Measurements from ENCODE around the gene TMC4.

The TMC4 gene

GRCh38 chr19:54154603-54155345 lies 18.2 kb downstream of the TMC4 start:
- DNase-seq (ENCODE audit: low read depth), result peak; percentile 59

- DNase-seq (ENCODE audit: low read depth), result no peak
Measured at GRCh38 chr19:54153731-54154326, 19.1 kb downstream of the TMC4 start.

DNA sequence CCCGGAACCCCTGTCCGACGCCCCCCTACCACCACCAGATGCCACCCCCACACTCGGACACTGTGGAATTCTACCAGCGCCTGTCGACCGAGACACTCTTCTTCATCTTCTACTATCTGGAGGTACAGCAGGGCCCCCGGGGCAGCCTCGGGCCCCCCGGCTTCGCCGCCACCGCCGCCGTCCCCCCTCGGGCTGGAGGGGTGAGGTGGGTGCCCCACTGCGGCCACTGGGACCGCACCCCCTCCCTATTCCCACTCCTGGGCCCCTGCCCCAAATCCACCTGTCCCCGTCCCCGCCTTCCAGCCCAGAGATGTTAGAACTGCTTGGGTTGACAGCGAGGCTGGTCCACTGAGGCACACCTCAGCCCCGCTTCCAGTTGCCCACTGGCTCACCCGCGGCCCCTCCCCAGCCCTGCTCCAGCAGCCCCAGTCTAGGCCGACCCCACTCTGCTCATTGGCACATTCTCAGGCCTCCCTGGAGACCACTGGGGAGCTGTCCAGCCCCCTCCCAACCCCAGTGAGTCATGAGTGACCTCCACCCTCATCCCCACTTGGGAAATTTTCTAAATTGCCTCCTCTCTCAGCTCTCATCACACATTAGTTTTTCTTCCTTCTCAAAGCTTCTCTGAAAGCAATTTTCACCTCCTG lies 20.0 kb downstream of the TMC4 start:
- DNase-seq (ENCODE audit: low read depth), result no peak

GRCh38 chr19:54152267-54152666 lies 20.7 kb downstream of the TMC4 start:
- DNase-seq (ENCODE audit: low read depth), result no peak

GRCh38 chr19:54151362-54152035 lies 21.5 kb downstream of the TMC4 start:
- no peak for DNase-seq (ENCODE audit: low read depth)

- no peak for DNase-seq (ENCODE audit: low read depth)
Measured at GRCh38 chr19:54149021-54149812, 23.7 kb downstream of the TMC4 start.

- DNase-seq (ENCODE audit: low read depth), result no peak
Measured at GRCh38 chr19:54148158-54148557, 24.8 kb downstream of the TMC4 start.

GRCh38 chr19:54147676-54148075 lies 25.3 kb downstream of the TMC4 start:
- no peak for DNase-seq (ENCODE audit: low read depth)

GRCh38 chr19:54145541-54146158 lies 27.3 kb downstream of the TMC4 start:
- DNase-seq (ENCODE audit: low read depth), result no peak

GRCh38 chr19:54142166-54142780 lies 30.7 kb downstream of the TMC4 start:
- no peak for DNase-seq (ENCODE audit: low read depth)

GRCh38 chr19:54141356-54141755 lies 31.6 kb downstream of the TMC4 start:
- peak; percentile 52 for DNase-seq (ENCODE audit: low read depth)

DNA sequence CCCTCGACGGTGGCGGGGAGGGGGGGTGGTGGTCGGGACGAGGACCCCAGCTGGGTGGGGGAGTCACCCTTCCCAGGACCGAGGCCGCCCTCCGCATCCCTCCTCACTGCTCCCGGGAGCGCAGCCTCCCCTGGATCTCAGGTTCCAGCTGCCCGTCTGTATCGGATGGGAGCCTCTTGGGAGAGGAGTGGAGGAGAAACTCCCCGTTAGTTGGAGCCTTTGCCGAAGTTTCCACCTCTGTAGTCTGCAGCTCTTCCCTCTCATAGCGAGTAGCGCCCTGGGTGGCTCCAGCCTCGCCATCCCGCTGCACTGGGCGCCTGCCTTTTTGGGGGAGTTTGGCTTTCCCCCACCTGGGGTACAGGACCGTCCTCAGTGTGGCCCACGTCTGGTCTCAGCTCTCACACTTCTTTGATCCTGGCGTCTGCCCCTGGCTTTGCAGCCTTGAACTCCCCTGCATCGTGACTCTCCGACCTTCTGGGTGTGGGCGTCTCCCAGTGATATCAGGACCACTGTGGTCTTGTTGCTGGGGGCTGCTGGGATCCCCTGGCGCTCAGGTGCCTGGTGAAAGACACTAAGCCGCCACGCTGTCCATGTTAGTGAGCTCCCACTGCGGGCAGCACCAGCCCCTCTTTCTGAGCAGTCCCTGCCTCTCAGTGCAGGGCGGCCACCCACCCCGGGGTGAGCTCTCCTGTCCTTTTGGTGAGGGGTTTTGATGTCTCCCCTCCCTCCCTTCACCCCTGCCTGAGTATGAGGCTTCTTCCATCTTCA lies 34.3 kb downstream of the TMC4 start:
- DNase-seq (ENCODE audit: low read depth), result no peak

GRCh38 chr19:54137699-54138488 lies 35.1 kb downstream of the TMC4 start, which contains the start of gene CNOT3:
TSS of gene CNOT3 (plus strand) at chr19:54137762. CDS start at chr19:54142979, 5,217 bp downstream.
- DNase-seq (ENCODE audit: low read depth), result no peak

- DNase-seq (ENCODE audit: low read depth), result peak; percentile 100
Measured at GRCh38 chr19:54136864-54137698, 35.9 kb downstream of the TMC4 start.

- no peak for DNase-seq (ENCODE audit: low read depth)
Measured at GRCh38 chr19:54136086-54136863, 36.7 kb downstream of the TMC4 start.

- no peak for DNase-seq (ENCODE audit: low read depth)
Measured at GRCh38 chr19:54133957-54134590, 38.9 kb downstream of the TMC4 start.

GRCh38 chr19:54133312-54133956 lies 39.5 kb downstream of the TMC4 start:
- DNase-seq (ENCODE audit: low read depth), result no peak

Measured in GM04504 (cell line).